CD4-positive, alpha-beta memory T cell (primary cell): ENCODE data around the gene VMAC. TPM values are rescaled to one million over a fixed set of nuclear protein-coding genes. Genes with fewer than 3 reads are reported as not detected.

Source experiments
- CTCF ChIA-PET: fragments of 350-600 bp; sonication (Branson Sonifier 250); formaldehyde crosslinking; loops from one replicate; lab custom pipeline; 2021; ENCODE audit warnings: inconsistent platforms; ENCODE audit not compliant: partially characterized antibody; lab: Charles Lee
- POLR2A ChIA-PET: fragments of 350-600 bp; sonication (Branson Sonifier 250); formaldehyde crosslinking; loops from one replicate; lab custom pipeline; 2021; ENCODE audit not compliant: partially characterized antibody; lab: Charles Lee
- DNase-seq, 5 donors: peaks; one replicate each; pipeline versions ENCODE4 v3.0.0 to v3.0.0-alpha.2; 2020 to 2022; ENCODE audit warnings: mixed read lengths in 1 of 5
- H3K27ac ChIP-seq: one replicate; pipeline ENCODE4 v1.7.0; 2013; ENCODE audit warnings: low read depth, low read length
- H3K27me3 ChIP-seq: 2 replicates; pipeline ENCODE4 v1.7.0; 2013; ENCODE audit warnings: mild to moderate bottlenecking, low read length, moderate library complexity; ENCODE audit not compliant: insufficient read depth
- H3K36me3 ChIP-seq: 2 replicates; pipeline ENCODE4 v1.7.0; 2013; ENCODE audit warnings: mild to moderate bottlenecking, low read length, moderate library complexity; ENCODE audit not compliant: insufficient read depth
- H3K4me1 ChIP-seq: 2 replicates; pipeline ENCODE4 v1.7.0; 2013; ENCODE audit warnings: mild to moderate bottlenecking, low read length, moderate library complexity; ENCODE audit not compliant: insufficient read depth
- H3K4me3 ChIP-seq, 2 donors: one replicate each; pipeline ENCODE4 v1.7.0; 2013; ENCODE audit warnings: low read length in 2 of 2, mild to moderate bottlenecking in 1 of 2
- H3K9me3 ChIP-seq, 2 donors: one replicate each; pipeline ENCODE4 v1.7.0; 2013; ENCODE audit warnings: low read length in 2 of 2, control low read depth in 1 of 2; ENCODE audit not compliant: control insufficient read depth in 1 of 2
- H3K27ac Mint-ChIP-seq, 7 donors: one replicate each; pipeline ENCODE4 v1.8.0; 2020 to 2021; ENCODE audit warnings: mixed read lengths in 7 of 7, mild to moderate bottlenecking in 6 of 7, inconsistent platforms in 3 of 7, moderate library complexity in 3 of 7
- H3K27me3 Mint-ChIP-seq, 2 donors: one replicate each; pipeline ENCODE4 v1.8.0; 2020 to 2021; ENCODE audit warnings: mixed read lengths in 2 of 2
- H3K36me3 Mint-ChIP-seq, 2 donors: one replicate each; pipeline ENCODE4 v1.8.0; 2020 to 2021; ENCODE audit warnings: mixed read lengths in 2 of 2, inconsistent platforms in 1 of 2, mild to moderate bottlenecking in 1 of 2
- H3K4me1 Mint-ChIP-seq, 4 donors: one replicate each; pipeline ENCODE4 v1.8.0; 2020 to 2021; ENCODE audit warnings: mixed read lengths in 4 of 4, mild to moderate bottlenecking in 1 of 4
- H3K4me3 Mint-ChIP-seq, 8 donors: one replicate each; pipeline ENCODE4 v1.8.0; 2020 to 2021; ENCODE audit warnings: mixed read lengths in 8 of 8, mild to moderate bottlenecking in 7 of 8, moderate library complexity in 6 of 8, inconsistent platforms in 3 of 8
- H3K9me3 Mint-ChIP-seq, 8 donors: one replicate each; pipeline ENCODE4 v1.8.0; 2020 to 2021; ENCODE audit warnings: mixed read lengths in 8 of 8, mild to moderate bottlenecking in 5 of 8, inconsistent platforms in 3 of 8, moderate library complexity in 1 of 8
- intact Hi-C: fragments of 100-400 bp; cut with micrococcal nuclease; formaldehyde crosslinking; loops from one replicate; pipeline ENCODE4 v1.15.1; 2023
- polyA plus RNA-seq, 2 donors: library from polyadenylated mRNA; unstranded; fragments of 300-500 nt; fragmentation: Illumina TruSeq; gene quantifications; one replicate each; pipeline ENCODE4 v1.2.3, GENCODE V29; 2021
- total RNA-seq, 2 experiments: library from RNA; stranded (reverse); gene quantifications; one replicate each; pipeline ENCODE4 v1.2.3, GENCODE V29; 2021

Gene VMAC
- total and polyA plus RNA-seq, 4 experiments from 2014 or later = 5.6 to 37.5 (median 21.4) TPM

- peaks cover 0 to 1% (median 0%) of the 10 kb centered on the region in 8 donors for H3K9me3 Mint-ChIP-seq
- no peak overlapping the region for H3K4me3 Mint-ChIP-seq
- peak overlapping the region in 2 of 7 donors; percentile 9 to 18 for H3K27ac Mint-ChIP-seq
- peaks cover 1 to 5% of the 10 kb centered on the region in 2 donors for H3K27me3 Mint-ChIP-seq
- H3K4me1 Mint-ChIP-seq = peaks cover 0 to 3% (median under 1%) of the 10 kb centered on the region in 4 donors
- no peaks in the 10 kb centered on the region for H3K27me3 ChIP-seq
- no peaks in the 10 kb centered on the region for H3K9me3 ChIP-seq
- ChIA-PET CTCF (no interaction called here), POLR2A (interaction anchor here (3.6 kb wide), 1 partner anchor 14 kb away, joined by 20 read pairs; the partner anchor contains the start of gene NDUFA11)
- no peaks in the 10 kb centered on the region for H3K36me3 Mint-ChIP-seq
- H3K36me3 ChIP-seq = no peaks in the 10 kb centered on the region
- H3K4me3 ChIP-seq = no peak overlapping the region
- no peaks in the 10 kb centered on the region for H3K4me1 ChIP-seq
- DNase-seq = no peak
- H3K27ac ChIP-seq = no peak overlapping the region
- intact Hi-C loops = no loop called here
Measured at GRCh38 chr19:5889288-5889971, 15.2 kb upstream of the VMAC start.

DNA sequence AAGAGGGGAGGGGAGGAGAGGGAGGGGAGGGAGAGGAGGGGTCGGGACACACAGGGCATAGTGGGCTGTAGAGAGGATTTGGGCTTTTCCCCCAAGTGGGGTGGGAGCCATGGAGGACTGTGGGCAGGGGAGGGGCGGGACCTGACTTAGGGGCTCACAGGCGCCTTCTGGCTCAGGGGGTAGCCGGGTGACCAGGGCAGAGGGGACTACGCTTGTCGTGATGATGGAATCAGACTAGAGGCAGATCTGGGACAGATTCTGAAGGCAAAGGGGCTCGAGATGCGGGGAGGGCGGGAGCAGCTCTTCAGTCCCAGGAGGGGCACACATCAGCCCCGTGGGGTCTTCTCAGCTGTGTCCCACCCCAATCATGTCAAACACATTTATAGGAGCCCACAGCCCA lies 14.6 kb upstream of the VMAC start:
- DNase-seq = no peak
- no peaks in the 10 kb centered on the region for H3K9me3 ChIP-seq
- intact Hi-C loops = no loop called here
- Mint-ChIP-seq H3K4me1 (peaks cover 0 to 3% (median under 1%) of the 10 kb centered on the region in 4 donors), H3K36me3 (no peaks in the 10 kb centered on the region), H3K27ac (no peak overlapping the region), H3K4me3 (no peak overlapping the region), H3K9me3 (peaks cover 0 to 1% (median 0%) of the 10 kb centered on the region in 8 donors), H3K27me3 (peaks cover 1 to 5% of the 10 kb centered on the region in 2 donors)
- peaks cover 2% of the 10 kb centered on the region for H3K36me3 ChIP-seq
- H3K27me3 ChIP-seq = no peaks in the 10 kb centered on the region
- no peaks in the 10 kb centered on the region for H3K4me1 ChIP-seq
- ChIA-PET POLR2A (interaction anchor here (3.6 kb wide), 1 partner anchor 13 kb away, joined by 20 read pairs; the partner anchor contains the start of gene NDUFA11), CTCF (interaction anchor here (1.6 kb wide), 1 partner anchor 86 kb away, joined by 6 read pairs; no protein-coding TSS in a partner anchor)
- no peak overlapping the region for H3K27ac ChIP-seq
- no peak overlapping the region for H3K4me3 ChIP-seq

GRCh38 chr19:5891572-5891937 lies 13.1 kb upstream of the VMAC start:
- Histone ChIP-seq H3K4me3 (no peak overlapping the region), H3K4me1 (no peaks in the 10 kb centered on the region), H3K9me3 (no peaks in the 10 kb centered on the region), H3K36me3 (peaks cover 11% of the 10 kb centered on the region), H3K27me3 (no peaks in the 10 kb centered on the region), H3K27ac (no peak overlapping the region)
- Mint-ChIP-seq H3K27me3 (peaks cover 0 to 5% of the 10 kb centered on the region in 2 donors), H3K9me3 (peaks cover 0 to 1% (median 0%) of the 10 kb centered on the region in 8 donors), H3K4me1 (peaks cover 0 to 3% (median under 1%) of the 10 kb centered on the region in 4 donors), H3K36me3 (peaks cover 4% of the 10 kb centered on the region in 2 donors), H3K4me3 (no peak overlapping the region), H3K27ac (no peak overlapping the region)
- ChIA-PET POLR2A (interaction anchor here (3.6 kb wide), 1 partner anchor 12 kb away, joined by 20 read pairs; the partner anchor contains the start of gene NDUFA11), CTCF (interaction anchor here (1.6 kb wide), 1 partner anchor 87 kb away, joined by 6 read pairs; no protein-coding TSS in a partner anchor)
- intact Hi-C loops = no loop called here
- DNase-seq = no peak

DNA sequence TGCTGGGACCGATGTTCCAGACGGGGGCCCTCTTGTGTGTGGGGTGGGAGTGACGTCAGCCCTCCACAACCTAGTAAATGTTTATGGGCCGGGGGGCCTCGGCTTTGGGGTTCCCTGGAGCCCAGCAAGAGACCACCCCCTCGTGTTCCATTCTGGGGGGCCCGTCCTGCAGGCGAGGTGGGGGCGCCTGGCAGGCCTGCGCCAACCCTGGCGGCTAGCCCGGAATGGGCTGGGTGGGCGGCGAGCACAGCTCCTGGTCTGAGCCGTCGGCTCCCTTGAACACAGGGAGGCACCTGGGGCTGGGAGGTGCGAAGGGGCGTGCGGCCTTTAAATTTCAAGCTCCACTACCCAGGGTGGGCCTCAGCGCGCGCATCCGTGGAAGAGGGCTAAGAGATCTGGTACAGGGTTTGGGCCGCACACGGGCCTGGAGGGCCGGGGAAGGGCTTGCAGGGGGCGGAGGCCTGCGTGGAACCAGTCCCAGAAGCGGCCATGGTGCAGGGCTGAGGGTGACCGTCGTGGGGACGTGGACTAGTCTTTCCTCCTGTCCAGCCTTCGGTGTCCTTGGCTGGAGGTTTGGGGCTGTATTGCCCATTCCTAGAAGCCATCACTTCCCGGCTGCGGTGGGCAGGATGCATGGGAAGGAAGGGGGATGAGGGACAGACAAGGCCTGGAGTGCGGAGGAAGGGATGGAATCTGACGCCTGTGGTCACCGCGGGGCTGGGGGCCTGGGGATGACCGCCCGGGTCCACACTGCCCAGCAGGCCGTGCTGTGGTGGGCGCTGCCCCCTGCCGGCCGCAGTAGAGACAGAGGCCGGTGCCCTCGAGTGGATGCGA lies 12.5 kb upstream of the VMAC start:
- CTCF ChIA-PET = interaction anchor here (1.4 to 1.6 kb wide), 2 partner anchors 88 kb away, joined by 6 read pairs; no protein-coding TSS in a partner anchor
- Mint-ChIP-seq H3K4me3 (no peak overlapping the region), H3K36me3 (peaks cover 4% of the 10 kb centered on the region in 2 donors), H3K4me1 (peaks cover 0 to 3% (median under 1%) of the 10 kb centered on the region in 4 donors), H3K27ac (no peak overlapping the region), H3K9me3 (peaks cover 0 to 1% (median 0%) of the 10 kb centered on the region in 8 donors), H3K27me3 (peaks cover 0 to 5% of the 10 kb centered on the region in 2 donors)
- H3K27ac ChIP-seq = no peak overlapping the region
- intact Hi-C loops = loop anchor here (1.0 kb wide), 1 partner anchor 88 kb away; no protein-coding TSS in a partner anchor
- H3K9me3 ChIP-seq = no peaks in the 10 kb centered on the region
- H3K36me3 ChIP-seq = peaks cover 11% of the 10 kb centered on the region
- no peak overlapping the region for H3K4me3 ChIP-seq
- no peak for DNase-seq
- no peaks in the 10 kb centered on the region for H3K4me1 ChIP-seq
- no peaks in the 10 kb centered on the region for H3K27me3 ChIP-seq
- POLR2A ChIA-PET = interaction anchor here (0.8 to 3.6 kb wide), 2 partner anchors 11 to 67 kb away, joined by 3 to 20 read pairs; partner anchors contain the start of gene NDUFA11

- Mint-ChIP-seq H3K9me3 (peaks cover 0 to 1% (median 0%) of the 10 kb centered on the region in 8 donors), H3K4me1 (peaks cover 0 to 3% (median under 1%) of the 10 kb centered on the region in 4 donors), H3K4me3 (no peak overlapping the region), H3K36me3 (peaks cover 4% of the 10 kb centered on the region in 2 donors), H3K27ac (no peak overlapping the region), H3K27me3 (peaks cover 0 to 5% of the 10 kb centered on the region in 2 donors)
- no peaks in the 10 kb centered on the region for H3K9me3 ChIP-seq
- POLR2A ChIA-PET = interaction anchor here (1.0 to 3.6 kb wide), 2 partner anchors 11 to 12 kb away, joined by 4 to 20 read pairs; partner anchors contain the start of genes NDUFA11 and VMAC
- no peak overlapping the region for H3K27ac ChIP-seq
- intact Hi-C loops = loop anchor here (1.0 kb wide), 1 partner anchor 89 kb away; no protein-coding TSS in a partner anchor
- peaks cover 11% of the 10 kb centered on the region for H3K36me3 ChIP-seq
- H3K4me3 ChIP-seq = no peak overlapping the region
- CTCF ChIA-PET = interaction anchor here (1.4 kb wide), 1 partner anchor 89 kb away, joined by 6 read pairs; no protein-coding TSS in a partner anchor
- H3K4me1 ChIP-seq = no peaks in the 10 kb centered on the region
- DNase-seq = no peak
- H3K27me3 ChIP-seq = no peaks in the 10 kb centered on the region
Measured at GRCh38 chr19:5892772-5893275, 11.8 kb upstream of the VMAC start.

GRCh38 chr19:5893296-5893903 lies 11.3 kb upstream of the VMAC start:
- Histone ChIP-seq H3K36me3 (peaks cover 17% of the 10 kb centered on the region), H3K27me3 (no peaks in the 10 kb centered on the region), H3K9me3 (no peaks in the 10 kb centered on the region), H3K27ac (no peak overlapping the region), H3K4me3 (no peak overlapping the region), H3K4me1 (no peaks in the 10 kb centered on the region)
- CTCF ChIA-PET = interaction anchor here (1.4 kb wide), 1 partner anchor 89 kb away, joined by 6 read pairs; no protein-coding TSS in a partner anchor
- peaks cover 4% of the 10 kb centered on the region in 2 donors for H3K36me3 Mint-ChIP-seq
- no peaks in the 10 kb centered on the region for H3K9me3 Mint-ChIP-seq
- H3K27ac Mint-ChIP-seq = no peak overlapping the region
- H3K4me3 Mint-ChIP-seq = no peak overlapping the region
- no peak for DNase-seq
- H3K4me1 Mint-ChIP-seq = peaks cover 0 to 3% (median under 1%) of the 10 kb centered on the region in 4 donors
- POLR2A ChIA-PET = interaction anchor here (1.0 kb wide), 1 partner anchor 11 kb away, joined by 4 read pairs; the partner anchor contains the start of gene VMAC
- intact Hi-C loops = no loop called here
- peaks cover 0 to 5% of the 10 kb centered on the region in 2 donors for H3K27me3 Mint-ChIP-seq
